SKM-1 (cell line): ENCODE data around the gene CUEDC2.
A peak's percentile ranks its signal among the peaks of the same experiment; 100 is the strongest.

Experiments used
- DNase-seq: peaks from one replicate; lab custom pipeline; 2025; ENCODE audit not compliant: unreplicated experiment; lab: John Stamatoyannopoulos, UW

Gene CUEDC2

DNA sequence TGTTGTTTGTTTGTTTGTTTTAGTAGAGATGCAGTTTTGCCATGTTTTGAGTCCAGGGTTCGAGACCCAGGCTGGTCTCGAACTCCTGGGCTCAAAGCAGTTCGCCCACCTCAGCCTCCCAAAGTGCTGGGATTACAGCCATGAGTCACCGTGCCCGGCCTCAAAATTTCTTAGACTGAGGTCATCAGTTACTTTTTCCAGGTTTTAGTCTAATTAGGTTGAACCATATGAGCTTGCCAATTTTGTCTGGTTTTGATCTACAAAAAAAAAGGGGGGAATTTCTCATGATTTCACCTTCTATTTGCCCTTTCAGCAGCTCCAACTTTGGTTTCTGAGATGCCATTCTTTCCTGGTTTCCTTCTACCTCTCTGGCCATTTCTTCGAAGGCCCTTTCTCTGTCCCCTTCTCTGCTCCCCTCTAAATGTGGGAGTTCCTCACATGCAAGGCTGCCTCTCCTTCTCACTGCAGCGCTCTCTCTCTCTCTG is 5.5 kb downstream of the CUEDC2 start:
- DNase-seq = no peak

GRCh38 chr10:102425444-102425843 is 6.9 kb downstream of the CUEDC2 start:
- no peak for DNase-seq

DNA sequence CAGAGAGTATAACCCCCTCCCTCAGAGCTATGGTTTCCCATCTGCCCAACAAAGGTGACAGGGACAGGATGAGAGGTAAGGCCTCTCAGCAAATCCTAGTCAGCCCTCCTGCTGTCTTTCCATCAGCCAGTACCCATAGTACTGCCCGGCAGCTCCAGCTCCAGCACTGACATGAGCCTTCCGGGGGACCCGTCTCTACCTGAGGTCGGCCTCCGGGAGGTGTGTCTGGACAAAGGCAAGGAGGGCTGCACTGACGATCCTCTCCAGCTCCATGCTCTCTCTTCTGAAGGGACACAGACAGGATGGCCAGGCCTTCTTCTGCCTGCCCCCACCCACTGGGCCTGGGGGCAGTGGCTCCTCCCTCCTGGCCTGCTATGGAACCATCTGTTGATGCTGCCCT is 7.5 kb downstream of the CUEDC2 start:
- DNase-seq = no peak

- no peak for DNase-seq
These were observed 8.2 kb downstream of the CUEDC2 start for GRCh38 chr10:102424145-102424544.

- no peak for DNase-seq
These were observed 8.9 kb downstream of the CUEDC2 start for GRCh38 chr10:102423372-102423968.

- DNase-seq = no peak
These were observed 9.7 kb downstream of the CUEDC2 start for GRCh38 chr10:102422545-102423129.

- no peak for DNase-seq
These were observed 10.4 kb downstream of the CUEDC2 start for GRCh38 chr10:102421757-102422512.

GRCh38 chr10:102421507-102421756 is 10.9 kb downstream of the CUEDC2 start:
- no peak for DNase-seq

- peak; percentile 94 for DNase-seq
These were observed 11.5 kb downstream of the CUEDC2 start, which contains the start of gene FBXL15 for GRCh38 chr10:102420714-102421506. Gene FBXL15, plus strand, starts transcription at chr10:102420836. Its CDS starts 294 bp downstream, at chr10:102421130.

DNA sequence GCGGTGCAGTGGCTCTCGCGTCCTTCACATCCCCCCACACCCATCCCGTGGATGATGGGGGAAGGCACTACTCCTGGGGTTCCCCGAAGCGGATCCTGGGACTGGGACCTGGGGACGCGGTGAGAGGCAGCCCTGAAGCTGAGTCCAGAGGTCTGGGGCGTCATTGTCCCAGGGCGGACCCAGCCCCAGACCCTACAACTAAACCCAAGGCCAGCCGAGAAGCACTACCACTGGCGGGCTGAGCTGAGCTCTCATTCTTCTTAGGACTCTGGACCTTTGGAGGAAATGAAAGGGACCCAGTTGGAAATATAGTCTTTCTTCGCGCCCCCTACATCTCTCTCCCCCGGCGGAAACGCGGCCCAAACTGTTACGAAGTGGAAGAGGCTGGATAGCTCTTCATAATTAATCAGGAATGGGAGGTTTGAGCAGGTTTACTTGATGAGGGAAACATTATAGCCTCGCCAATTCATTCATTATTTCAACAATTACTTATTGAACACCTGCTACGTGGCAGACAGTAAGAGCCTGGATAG is 12.1 kb downstream of the CUEDC2 start:
- no peak for DNase-seq

DNA sequence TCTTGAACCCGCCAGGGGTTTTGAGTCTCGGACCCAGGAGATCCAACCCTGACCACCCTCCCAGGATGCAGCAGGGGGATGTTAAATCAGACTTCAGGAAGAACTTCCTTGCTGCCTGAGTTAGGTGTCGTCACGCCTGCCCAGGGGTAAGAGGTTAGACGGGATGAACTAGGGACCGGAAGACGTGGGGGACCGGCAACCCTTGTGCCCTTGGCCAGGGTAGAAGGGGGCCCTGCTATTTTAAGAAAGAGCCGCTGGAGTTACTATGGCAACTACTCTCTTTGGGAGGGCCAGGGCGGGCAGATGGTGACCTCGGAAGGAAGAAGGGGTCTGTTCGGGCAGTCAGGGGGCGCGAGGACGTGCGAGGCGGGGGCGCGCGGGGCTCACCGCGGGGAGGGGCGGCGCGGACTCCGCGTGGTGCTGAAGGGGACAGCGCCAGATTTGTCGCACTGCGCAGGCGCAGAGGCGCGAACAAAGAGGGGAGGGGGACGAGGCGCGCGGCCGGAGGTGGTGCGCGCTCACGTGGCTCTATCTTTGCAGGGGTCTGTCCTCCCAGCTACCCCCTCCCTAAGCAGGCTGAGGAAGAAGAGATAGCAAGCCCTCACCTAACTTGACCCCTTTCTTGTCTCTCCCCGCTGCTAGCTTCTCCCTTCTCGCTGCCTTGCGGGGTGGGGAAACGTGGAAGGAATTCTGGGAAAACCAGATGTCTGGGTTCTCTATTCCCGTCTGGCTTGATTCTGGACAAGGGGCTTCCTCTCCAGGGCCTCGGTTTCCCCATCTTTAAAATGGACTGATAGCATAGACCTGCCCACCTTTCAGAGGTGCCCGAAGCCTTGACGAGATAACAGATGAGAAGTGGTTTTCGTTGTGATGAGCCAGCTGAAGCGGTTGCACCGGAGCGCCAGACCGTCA is 12.8 kb downstream of the CUEDC2 start:
- peak; percentile 46 for DNase-seq

DNA sequence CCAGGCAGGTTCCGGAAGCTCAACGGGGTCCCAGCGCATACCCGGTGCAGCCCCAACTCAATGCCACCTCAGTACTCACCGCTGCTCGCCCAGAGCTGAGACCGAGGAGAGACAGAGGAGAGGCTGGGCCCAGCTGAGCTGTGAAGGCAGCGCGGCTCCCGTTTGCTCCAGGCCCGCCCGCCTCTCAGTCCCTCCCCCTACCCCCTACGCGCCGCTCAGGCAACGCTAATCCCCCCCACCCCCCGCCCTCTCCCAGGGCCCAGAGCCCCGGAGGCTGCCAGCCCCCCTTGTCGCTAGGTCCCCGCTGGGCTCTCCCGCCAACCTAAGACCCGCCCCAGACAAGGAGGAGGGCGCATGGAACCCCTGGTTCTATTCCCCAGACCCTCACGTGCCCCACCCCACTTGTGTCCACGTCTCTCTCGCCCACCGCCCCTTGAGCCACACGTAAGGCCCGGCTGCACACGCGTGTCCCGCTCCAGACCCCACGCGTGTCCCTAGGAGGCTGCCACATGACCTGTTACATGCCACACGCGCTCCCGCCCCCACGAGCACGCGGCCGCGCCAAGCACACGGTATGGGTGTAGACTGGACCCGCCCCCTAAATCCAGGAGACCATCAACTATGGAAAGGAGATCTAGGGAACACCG is 13.6 kb downstream of the CUEDC2 start, which contains the start of gene PSD:
Gene PSD (minus strand): TSS at position 164 of the 647 bp plus-strand sequence. CDS start 1,747 bp downstream, outside the sequence.
- DNase-seq = no peak

GRCh38 chr10:102416695-102417094 is 15.7 kb downstream of the CUEDC2 start:
- no peak for DNase-seq

GRCh38 chr10:102416283-102416682 is 16.1 kb downstream of the CUEDC2 start:
- no peak for DNase-seq

DNA sequence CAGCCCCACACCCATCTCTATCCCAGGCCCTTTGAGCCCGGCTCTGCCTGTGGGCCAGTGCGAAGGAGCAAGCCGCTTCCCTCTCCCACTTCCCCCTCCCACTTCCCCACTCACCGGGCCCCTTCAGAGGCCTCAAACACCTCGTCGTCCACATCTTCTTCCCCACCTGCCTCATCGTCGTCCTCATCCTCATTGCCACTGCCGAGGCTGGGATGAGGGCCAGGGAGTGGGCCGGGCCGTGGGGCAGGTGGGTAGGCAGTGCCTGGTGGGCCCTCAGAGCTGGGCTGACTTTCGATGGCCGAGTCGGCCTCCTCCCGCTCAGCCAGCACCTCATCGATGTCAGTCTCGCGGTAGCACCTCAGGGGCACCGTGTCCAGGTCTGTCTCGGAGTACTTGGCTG is 17.6 kb downstream of the CUEDC2 start:
- no peak for DNase-seq

DNA sequence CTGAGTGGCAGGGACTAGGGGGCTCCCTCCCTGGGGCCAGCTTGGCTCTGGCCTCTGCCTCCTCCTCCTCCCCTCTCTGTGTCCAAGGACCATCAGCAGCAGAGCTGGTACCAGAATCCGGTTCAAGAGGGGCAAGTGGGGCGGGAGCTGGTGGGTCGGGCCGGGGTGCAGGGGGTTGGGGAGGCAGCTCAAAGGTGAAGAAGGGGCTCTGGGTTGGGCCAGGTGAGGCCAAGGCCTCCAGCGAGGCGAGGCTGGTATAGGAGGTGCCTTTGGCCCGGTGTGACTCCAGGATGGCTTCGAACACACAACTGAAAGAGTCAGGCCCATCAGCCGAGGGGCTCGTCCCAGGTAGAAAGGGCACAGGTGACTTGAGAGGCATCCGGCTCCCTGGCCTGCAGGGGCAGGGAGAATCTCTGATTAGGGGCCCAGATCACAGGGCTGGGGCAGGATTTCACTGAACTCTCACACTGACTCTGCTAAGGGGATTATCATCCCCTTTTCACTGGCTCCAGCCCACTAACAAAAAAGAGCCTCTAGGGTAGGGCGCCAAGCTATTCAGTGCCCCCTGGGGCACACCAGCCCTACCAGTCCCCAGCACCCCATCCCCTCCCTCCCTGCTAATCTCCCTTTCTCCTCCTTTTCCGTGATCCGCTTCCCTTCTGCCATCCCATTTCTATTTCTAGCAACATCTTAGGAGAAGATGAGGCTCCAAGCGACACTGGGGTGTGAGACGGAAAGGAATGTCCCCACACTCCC is 18.4 kb downstream of the CUEDC2 start:
- DNase-seq = no peak

DNA sequence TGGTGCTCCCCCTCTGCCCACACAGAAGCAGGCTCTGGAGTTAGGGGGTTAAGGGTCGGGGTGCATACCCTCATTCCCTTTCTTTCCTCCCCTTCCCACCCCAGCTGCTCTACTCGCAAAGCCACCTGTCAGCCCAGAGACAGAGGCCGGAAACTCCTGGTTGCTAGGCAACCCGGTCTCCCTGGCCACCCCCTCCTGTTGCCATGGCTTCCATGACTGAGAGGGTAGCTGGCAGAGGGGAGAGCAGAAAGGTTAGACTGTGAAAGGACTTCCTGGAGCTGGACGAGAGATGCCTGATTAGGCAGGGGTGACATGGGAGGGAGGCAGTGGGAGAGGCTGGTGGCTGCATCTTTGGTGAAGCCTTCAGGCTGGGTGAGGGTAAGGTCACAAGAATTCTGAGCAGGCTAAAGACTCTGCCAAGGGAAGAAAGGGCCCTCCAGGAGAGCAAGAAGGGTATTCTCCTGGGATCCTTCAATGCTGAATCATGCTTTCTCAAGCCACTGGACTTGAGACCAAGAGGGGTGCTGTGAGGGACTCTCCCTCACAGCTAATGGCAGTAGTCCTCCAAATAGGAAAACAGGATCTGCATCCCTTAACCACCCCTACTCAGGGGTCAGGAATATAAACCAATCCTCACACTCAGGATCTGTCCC is 19.2 kb downstream of the CUEDC2 start:
- no peak for DNase-seq

DNA sequence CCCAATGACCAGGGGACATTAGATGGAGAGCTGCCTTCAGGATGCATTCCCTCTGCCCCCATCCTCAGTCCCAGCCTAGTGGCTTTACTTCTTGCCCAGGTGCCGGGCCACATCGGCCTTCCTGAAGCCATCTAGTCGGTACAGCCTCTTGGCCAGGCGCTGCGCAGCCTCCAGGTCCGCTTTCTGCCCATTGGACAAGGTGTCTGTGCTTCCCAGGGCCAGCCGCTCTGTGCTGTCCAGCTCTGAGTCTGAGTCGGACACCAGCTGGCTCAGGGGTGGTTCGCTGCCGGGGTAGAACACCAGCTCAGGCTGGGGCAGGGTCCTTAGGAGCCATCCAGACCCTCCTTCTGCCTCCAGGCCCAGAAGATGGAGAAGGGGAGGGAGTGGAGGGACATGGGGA is 20.1 kb downstream of the CUEDC2 start:
- no peak for DNase-seq
